ENCODE results near the gene MCCC1.
"Not testable (repeated sequence)": the region's sequence is repeated elsewhere in the genome, so short reads cannot be mapped to it uniquely, and the experiment has no call there.

- not testable (repeated sequence) for TF ChIP-seq CTCF (conservative IDR thresholded peaks at IDR 0.05 in 1 of 2, IDR thresholded peaks at IDR 0.05 in 1 of 2; ENCODE audit: extremely low read depth in 1 of 2, insufficient read depth in 1 of 2, low read depth in 1 of 2, low read length in 2 of 2); EZH2 (IDR thresholded peaks at IDR 0.05; ENCODE audit: borderline replicate concordance, low read length)
Observed at GRCh38 chr3:183103950-183104349, 4.7 kb upstream of the MCCC1 start.
